Fibroblast of lung (primary cell): ENCODE data around the gene TMX4. TPM values are rescaled to one million over a fixed set of nuclear protein-coding genes. Genes with fewer than 3 reads are reported as not detected.

Source experiments
- DNase-seq, 2 donors: peaks; one replicate each; pipeline versions ENCODE4 v3.0.0 to v3.0.0-alpha.2; 2010; ENCODE audit warnings: low read depth in 2 of 2
- H2AFZ ChIP-seq: 2 replicates; pipeline ENCODE4 v1.5.1; 2012; ENCODE audit warnings: low read length, control low read depth, inconsistent platforms
- H3K27ac ChIP-seq: 2 replicates; pipeline ENCODE4 v1.5.1; 2011; ENCODE audit warnings: low read length, control low read depth; ENCODE audit not compliant: insufficient read depth
- H3K27me3 ChIP-seq: 2 replicates; pipeline ENCODE4 v1.5.1; 2011; ENCODE audit warnings: mild to moderate bottlenecking, low read length; ENCODE audit not compliant: control insufficient read depth, insufficient read depth
- H3K36me3 ChIP-seq: 2 replicates; pipeline ENCODE4 v1.5.1; 2011; ENCODE audit warnings: low read length; ENCODE audit not compliant: control insufficient read depth, insufficient read depth
- H3K4me1 ChIP-seq: 2 replicates; pipeline ENCODE4 v1.5.1; 2011; ENCODE audit warnings: low read length; ENCODE audit not compliant: control insufficient read depth, insufficient read depth; ENCODE audit errors: extremely low read depth
- H3K4me2 ChIP-seq: 2 replicates; pipeline ENCODE4 v1.5.1; 2011; ENCODE audit warnings: low read length, control low read depth; ENCODE audit not compliant: insufficient read depth; ENCODE audit errors: extremely low read depth
- H3K4me3 ChIP-seq, 4 experiments: fragments of 200-600 bp in 1 of 4; sonication (generic) in 1 of 4; replicated peaks in 1 of 4; 2 replicates each; pipeline ENCODE4 v1.5.1; 2011 to 2016; ENCODE audit warnings: low read length in 4 of 4, low read depth in 3 of 4, mild to moderate bottlenecking in 3 of 4, control low read depth in 2 of 4, inconsistent platforms in 1 of 4, mixed read lengths in 1 of 4; ENCODE audit not compliant: insufficient read depth in 1 of 4; ENCODE audit errors: control extremely low read depth in 1 of 4
- H3K79me2 ChIP-seq: 2 replicates; pipeline ENCODE4 v1.5.1; 2012; ENCODE audit warnings: mild to moderate bottlenecking, low read length, inconsistent platforms; ENCODE audit not compliant: control insufficient read depth, insufficient read depth
- H3K9ac ChIP-seq: 2 replicates; pipeline ENCODE4 v1.5.1; 2011; ENCODE audit warnings: mild to moderate bottlenecking, low read length, control low read depth; ENCODE audit not compliant: insufficient read depth
- H3K9me3 ChIP-seq: 2 replicates; pipeline ENCODE4 v1.5.1; 2012; ENCODE audit warnings: low read depth, low read length; ENCODE audit not compliant: control insufficient read depth, insufficient read depth
- H4K20me1 ChIP-seq: 2 replicates; pipeline ENCODE4 v1.5.1; 2011; ENCODE audit warnings: low read length; ENCODE audit not compliant: control insufficient read depth, insufficient read depth; ENCODE audit errors: extremely low read depth
- EZH2 ChIP-seq: IDR thresholded peaks from 2 replicates; pipeline ENCODE4 v1.5.1; 2012; ENCODE audit warnings: low read length, control low read depth, mild to moderate bottlenecking; ENCODE audit errors: missing control alignments
- polyA plus RNA-seq, 2 donors: library from polyadenylated mRNA; depleted of rRNA in 1 of 2; stranded (reverse) in 1 of 2; unstranded in 1 of 2; fragments of >200 nt; gene quantifications; 2 replicates each; pipeline ENCODE4 v1.2.1, GENCODE V29; 2011 to 2012; ENCODE audit warnings: missing spikeins in 1 of 2
- total RNA-seq: library from RNA; depleted of rRNA; stranded (reverse); fragments of >200 nt; gene quantifications from 2 replicates; pipeline ENCODE4 v1.2.1, GENCODE V29; 2014
- TF ChIP-seq, protein P1 (sequence below), 2 donors: IDR thresholded peaks in 1 of 2; conservative IDR thresholded peaks in 1 of 2; 1 replicate in 1 of 2; 2 replicates in 1 of 2; pipeline ENCODE4 v1.5.1; 2011 to 2012; ENCODE audit warnings: low read length in 2 of 2, control low read depth in 1 of 2, inconsistent platforms in 1 of 2, low read depth in 1 of 2, mild to moderate bottlenecking in 1 of 2

The TMX4 gene
- total and polyA plus RNA-seq, 2 donors (not counting 1 experiment from before 2014, with no cell fraction given): 20.5 to 21.2 TPM

DNA sequence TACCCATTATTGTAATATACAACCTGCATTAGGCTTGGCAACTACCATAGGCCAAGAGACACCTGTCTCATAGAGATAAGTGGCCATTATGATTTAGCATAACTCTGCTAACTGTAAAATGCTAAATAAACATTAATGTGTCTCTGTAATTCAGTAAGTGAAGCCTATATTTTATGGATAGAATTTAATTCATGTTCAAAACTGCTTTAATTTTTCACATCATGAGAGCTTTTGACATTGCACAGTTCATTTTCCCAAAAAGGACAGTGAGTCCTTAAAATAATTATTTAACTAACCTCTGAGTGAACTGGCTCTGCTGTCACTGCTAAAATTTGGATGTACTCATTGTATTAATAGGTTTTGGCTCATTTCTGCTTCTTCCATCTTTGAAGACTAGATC lies 41.4 kb upstream of the TMX4 start:
- H3K27me3 ChIP-seq: no peaks in the 10 kb centered on the region
- H3K4me1 ChIP-seq: peaks cover 6% of the 10 kb centered on the region
- H2AFZ ChIP-seq: no peak overlapping the region
- no peak overlapping the region for H3K27ac ChIP-seq
- DNase-seq: no peak
- TF ChIP-seq, protein P1, sequence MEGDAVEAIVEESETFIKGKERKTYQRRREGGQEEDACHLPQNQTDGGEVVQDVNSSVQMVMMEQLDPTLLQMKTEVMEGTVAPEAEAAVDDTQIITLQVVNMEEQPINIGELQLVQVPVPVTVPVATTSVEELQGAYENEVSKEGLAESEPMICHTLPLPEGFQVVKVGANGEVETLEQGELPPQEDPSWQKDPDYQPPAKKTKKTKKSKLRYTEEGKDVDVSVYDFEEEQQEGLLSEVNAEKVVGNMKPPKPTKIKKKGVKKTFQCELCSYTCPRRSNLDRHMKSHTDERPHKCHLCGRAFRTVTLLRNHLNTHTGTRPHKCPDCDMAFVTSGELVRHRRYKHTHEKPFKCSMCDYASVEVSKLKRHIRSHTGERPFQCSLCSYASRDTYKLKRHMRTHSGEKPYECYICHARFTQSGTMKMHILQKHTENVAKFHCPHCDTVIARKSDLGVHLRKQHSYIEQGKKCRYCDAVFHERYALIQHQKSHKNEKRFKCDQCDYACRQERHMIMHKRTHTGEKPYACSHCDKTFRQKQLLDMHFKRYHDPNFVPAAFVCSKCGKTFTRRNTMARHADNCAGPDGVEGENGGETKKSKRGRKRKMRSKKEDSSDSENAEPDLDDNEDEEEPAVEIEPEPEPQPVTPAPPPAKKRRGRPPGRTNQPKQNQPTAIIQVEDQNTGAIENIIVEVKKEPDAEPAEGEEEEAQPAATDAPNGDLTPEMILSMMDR (conservative IDR thresholded peaks at IDR 0.05 in 1 of 2, IDR thresholded peaks at IDR 0.05 in 1 of 2; ENCODE audit: low read depth in 1 of 2, low read length in 2 of 2): no peak
- TF ChIP-seq EZH2: no peak
- no peak overlapping the region for H3K4me3 ChIP-seq
- no peak overlapping the region for H3K9ac ChIP-seq
- H3K36me3 ChIP-seq: no peaks in the 10 kb centered on the region
- H3K9me3 ChIP-seq: no peaks in the 10 kb centered on the region
- H3K4me2 ChIP-seq: no peak overlapping the region
- no peaks in the 10 kb centered on the region for H3K79me2 ChIP-seq
- H4K20me1 ChIP-seq: no peaks in the 10 kb centered on the region

DNA sequence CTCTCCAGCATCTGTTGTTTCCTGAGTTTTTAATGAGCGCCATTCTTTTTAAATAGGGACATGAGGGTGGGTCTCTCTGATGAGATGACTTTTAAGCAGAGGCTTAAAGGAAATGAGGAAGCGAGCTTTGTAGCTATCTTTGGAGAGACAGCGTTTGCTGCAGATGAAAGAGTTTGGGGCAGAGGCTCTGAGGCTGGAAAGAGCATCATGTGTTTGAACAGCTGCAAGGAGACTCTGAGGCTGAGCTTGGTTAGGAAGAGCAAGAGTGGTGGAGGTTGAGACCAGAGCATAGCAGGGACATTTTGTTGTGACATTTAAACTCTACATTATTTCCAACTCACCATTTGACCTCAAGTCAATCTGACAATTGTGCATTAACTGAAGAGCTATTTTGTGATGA lies 38.3 kb upstream of the TMX4 start:
- Histone ChIP-seq H3K36me3 (no peaks in the 10 kb centered on the region), H3K79me2 (no peaks in the 10 kb centered on the region), H3K4me2 (no peak overlapping the region), H2AFZ (no peak overlapping the region), H4K20me1 (no peaks in the 10 kb centered on the region), H3K9me3 (no peaks in the 10 kb centered on the region), H3K27ac (no peak overlapping the region), H3K4me3 (no peak overlapping the region), H3K27me3 (no peaks in the 10 kb centered on the region), H3K9ac (no peak overlapping the region), H3K4me1 (peaks cover 4% of the 10 kb centered on the region)
- no peak for DNase-seq
- TF ChIP-seq, protein P1 (conservative IDR thresholded peaks at IDR 0.05 in 1 of 2, IDR thresholded peaks at IDR 0.05 in 1 of 2; ENCODE audit: low read depth in 1 of 2, low read length in 2 of 2): no peak
- TF ChIP-seq EZH2: no peak

- Histone ChIP-seq H3K9ac (no peak overlapping the region), H3K36me3 (no peaks in the 10 kb centered on the region), H3K4me3 (no peak overlapping the region), H3K79me2 (no peaks in the 10 kb centered on the region), H3K9me3 (no peaks in the 10 kb centered on the region), H3K27me3 (no peaks in the 10 kb centered on the region), H3K27ac (no peak overlapping the region), H4K20me1 (no peaks in the 10 kb centered on the region), H3K4me1 (no peaks in the 10 kb centered on the region), H3K4me2 (no peak overlapping the region), H2AFZ (no peak overlapping the region)
- no peak for DNase-seq
- no peak for TF ChIP-seq EZH2
- TF ChIP-seq, protein P1 (conservative IDR thresholded peaks at IDR 0.05 in 1 of 2, IDR thresholded peaks at IDR 0.05 in 1 of 2; ENCODE audit: low read depth in 1 of 2, low read length in 2 of 2): no peak
Observed at GRCh38 chr20:8055096-8055495, 35.5 kb upstream of the TMX4 start.
